ENCODE results near the gene NME3. TPM values are rescaled to one million over a fixed set of nuclear protein-coding genes. Genes with fewer than 3 reads are reported as not detected.

Gene NME3
- total and polyA plus RNA-seq, 9 of the 15 experiments (the other 6 are each of a cell fraction or from before 2014, with no cell fraction given) = 0.68 to 76.3 (median 11.5) TPM

GRCh38 chr16:1771188-1771863, at the start of gene NME3 (continued):
- no peak for TF ChIP-seq ELF4 (CRISPR knock-in tag; IDR thresholded peaks at IDR 0.05)
- TF ChIP-seq SP1 (CRISPR knock-in tag; IDR thresholded peaks at IDR 0.05) = no peak
- no peak for TF ChIP-seq ZNF3 (CRISPR knock-in tag; IDR thresholded peaks at IDR 0.05)
- TF ChIP-seq HMGXB4 (CRISPR knock-in tag; IDR thresholded peaks at IDR 0.05) = no peak
- TF ChIP-seq TOE1 (IDR thresholded peaks at IDR 0.05; ENCODE audit: borderline replicate concordance) = peak; percentile 55; the same call in 1 of the 2 replicates
- TF ChIP-seq TOE1 (CRISPR knock-in tag; IDR thresholded peaks at IDR 0.05; ENCODE audit: borderline replicate concordance, low read depth) = no peak
- no peak for TF ChIP-seq MLX (CRISPR knock-in tag; conservative IDR thresholded peaks at IDR 0.05)
- no peak for TF ChIP-seq GTF3C2 (IDR thresholded peaks at IDR 0.05; ENCODE audit: borderline replicate concordance, extremely low read depth, insufficient read length)
- TF ChIP-seq SRSF1 (IDR thresholded peaks at IDR 0.05; ENCODE audit: low read depth, low read length) = no peak
